Tibial nerve (tissue), 4 donors: ENCODE data around the gene CCDC159.

ENCODE experiments used
- CTCF ChIP-seq, 5 experiments: fragments of 200-600 bp in 3 of 5; fragments of 450-650 bp in 2 of 5; sonication (generic) in 3 of 5; IDR thresholded peaks; one replicate each; pipeline ENCODE4 v1.5.1; 2016 to 2019; ENCODE audit warnings: antibody characterized with exemption in 5 of 5, mild to moderate bottlenecking in 3 of 5, moderate library complexity in 2 of 5
- EP300 ChIP-seq, 2 donors: sonication (generic); formaldehyde crosslinking; IDR thresholded peaks; one replicate each; pipeline ENCODE4 v1.6.1; 2017; ENCODE audit warnings: antibody characterized with exemption in 2 of 2, mild to moderate bottlenecking in 1 of 2

- TF ChIP-seq EP300 (IDR thresholded peaks at IDR 0.05) (peak in 1 of 2 donors; percentile 75), CTCF (IDR thresholded peaks at IDR 0.05) (no peak)
Observed at GRCh38 chr19:11375143-11375948, 29.0 kb downstream of the CCDC159 start.
